ENCODE data around the gene CNMD. TPM values are rescaled to one million over a fixed set of nuclear protein-coding genes. Genes with fewer than 3 reads are reported as not detected.
A peak's percentile ranks its signal among the peaks of the same experiment; 100 is the strongest.

The CNMD gene
- total RNA-seq, 2 experiments from 2014 or later = not detected

DNA sequence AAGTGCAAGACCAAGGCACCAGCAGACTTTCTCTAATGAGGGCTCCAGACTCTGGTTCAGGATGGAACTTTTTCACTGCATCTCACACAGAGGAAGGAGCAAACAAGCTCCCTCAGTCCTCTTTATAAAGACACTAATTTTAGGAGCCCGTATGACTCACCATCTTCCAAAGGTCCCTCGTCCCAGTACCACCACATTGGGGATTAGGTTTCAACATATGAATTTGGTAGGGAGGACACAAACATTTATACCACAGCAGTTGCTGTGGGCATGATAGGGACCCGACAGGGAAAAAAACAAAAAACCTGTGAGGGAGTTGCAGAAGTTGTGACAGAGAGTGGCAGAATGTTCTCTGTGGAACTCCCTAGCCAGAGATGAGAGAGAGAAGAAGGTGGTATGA is 6.5 kb upstream of the CNMD start:
- Mint-ChIP-seq H3K4me1 (ENCODE audit: low read depth) (no peaks in the 10 kb centered on the region), H3K27me3 (peaks cover 30% of the 10 kb centered on the region), H3K36me3 (ENCODE audit: low read depth) (no peaks in the 10 kb centered on the region), H3K27ac (no peak overlapping the region), H3K9me3 (no peaks in the 10 kb centered on the region), H3K4me3 (no peak overlapping the region)
- ATAC-seq (no peak), DNase-seq (no peak)
- intact Hi-C loops (cut with micrococcal nuclease) = no loop called here
- TF ChIP-seq, protein P1, sequence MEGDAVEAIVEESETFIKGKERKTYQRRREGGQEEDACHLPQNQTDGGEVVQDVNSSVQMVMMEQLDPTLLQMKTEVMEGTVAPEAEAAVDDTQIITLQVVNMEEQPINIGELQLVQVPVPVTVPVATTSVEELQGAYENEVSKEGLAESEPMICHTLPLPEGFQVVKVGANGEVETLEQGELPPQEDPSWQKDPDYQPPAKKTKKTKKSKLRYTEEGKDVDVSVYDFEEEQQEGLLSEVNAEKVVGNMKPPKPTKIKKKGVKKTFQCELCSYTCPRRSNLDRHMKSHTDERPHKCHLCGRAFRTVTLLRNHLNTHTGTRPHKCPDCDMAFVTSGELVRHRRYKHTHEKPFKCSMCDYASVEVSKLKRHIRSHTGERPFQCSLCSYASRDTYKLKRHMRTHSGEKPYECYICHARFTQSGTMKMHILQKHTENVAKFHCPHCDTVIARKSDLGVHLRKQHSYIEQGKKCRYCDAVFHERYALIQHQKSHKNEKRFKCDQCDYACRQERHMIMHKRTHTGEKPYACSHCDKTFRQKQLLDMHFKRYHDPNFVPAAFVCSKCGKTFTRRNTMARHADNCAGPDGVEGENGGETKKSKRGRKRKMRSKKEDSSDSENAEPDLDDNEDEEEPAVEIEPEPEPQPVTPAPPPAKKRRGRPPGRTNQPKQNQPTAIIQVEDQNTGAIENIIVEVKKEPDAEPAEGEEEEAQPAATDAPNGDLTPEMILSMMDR (IDR thresholded peaks at IDR 0.05) = no peak
- ChIA-PET POLR2A (no interaction called here), CTCF (no interaction called here)

- no peaks in the 10 kb centered on the region for H3K9me3 Mint-ChIP-seq
- peaks cover 35% of the 10 kb centered on the region for H3K27me3 Mint-ChIP-seq
- no peaks in the 10 kb centered on the region for H3K4me1 Mint-ChIP-seq (ENCODE audit: low read depth)
- ATAC-seq (no peak), DNase-seq (no peak)
- TF ChIP-seq, protein P1 (IDR thresholded peaks at IDR 0.05) = no peak
- ChIA-PET POLR2A (no interaction called here), CTCF (no interaction called here)
- no peak overlapping the region for H3K27ac Mint-ChIP-seq
- H3K4me3 Mint-ChIP-seq = no peak overlapping the region
- intact Hi-C loops (cut with micrococcal nuclease) = no loop called here
- no peaks in the 10 kb centered on the region for H3K36me3 Mint-ChIP-seq (ENCODE audit: low read depth)
Measured at GRCh38 chr13:52744842-52745375, 5.3 kb upstream of the CNMD start.

DNA sequence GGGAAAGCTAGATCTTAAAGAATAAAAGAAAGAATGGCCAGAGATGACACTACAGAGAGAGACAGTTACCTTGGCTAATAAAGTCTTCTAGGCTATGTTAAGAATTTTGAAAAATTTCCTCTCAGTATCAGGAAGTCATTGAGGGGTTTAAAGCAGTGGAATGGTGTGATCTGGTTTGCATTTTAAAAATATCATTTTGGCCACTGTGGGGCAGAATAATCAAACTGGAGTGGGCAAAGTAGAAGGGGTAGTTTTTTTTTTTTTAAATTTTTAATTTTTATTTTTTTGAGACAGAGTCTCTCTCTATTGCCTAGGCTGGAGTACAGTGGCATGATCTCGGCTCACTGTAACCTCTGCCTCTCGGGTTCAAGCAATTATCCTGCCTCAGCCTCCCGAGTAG is 4.4 kb upstream of the CNMD start:
- no peak overlapping the region for H3K27ac Mint-ChIP-seq
- H3K36me3 Mint-ChIP-seq (ENCODE audit: low read depth) = no peaks in the 10 kb centered on the region
- ChIA-PET POLR2A (no interaction called here), CTCF (no interaction called here)
- H3K27me3 Mint-ChIP-seq = peaks cover 38% of the 10 kb centered on the region
- no peak for ATAC-seq
- no peaks in the 10 kb centered on the region for H3K9me3 Mint-ChIP-seq
- intact Hi-C loops (cut with micrococcal nuclease) = no loop called here
- TF ChIP-seq, protein P1 (IDR thresholded peaks at IDR 0.05) = no peak
- peaks cover 4% of the 10 kb centered on the region for H3K4me1 Mint-ChIP-seq (ENCODE audit: low read depth)
- no peak overlapping the region for H3K4me3 Mint-ChIP-seq
- DNase-seq = no peak

GRCh38 chr13:52743569-52743968 is 3.9 kb upstream of the CNMD start:
- peaks cover 39% of the 10 kb centered on the region for H3K27me3 Mint-ChIP-seq
- no peak overlapping the region for H3K27ac Mint-ChIP-seq
- no peak for ATAC-seq
- TF ChIP-seq, protein P1 (IDR thresholded peaks at IDR 0.05) = no peak
- ChIA-PET POLR2A (no interaction called here), CTCF (no interaction called here)
- intact Hi-C loops (cut with micrococcal nuclease) = no loop called here
- no peaks in the 10 kb centered on the region for H3K36me3 Mint-ChIP-seq (ENCODE audit: low read depth)
- no peak overlapping the region for H3K4me3 Mint-ChIP-seq
- peaks cover 5% of the 10 kb centered on the region for H3K4me1 Mint-ChIP-seq (ENCODE audit: low read depth)
- DNase-seq = no peak
- H3K9me3 Mint-ChIP-seq = no peaks in the 10 kb centered on the region

DNA sequence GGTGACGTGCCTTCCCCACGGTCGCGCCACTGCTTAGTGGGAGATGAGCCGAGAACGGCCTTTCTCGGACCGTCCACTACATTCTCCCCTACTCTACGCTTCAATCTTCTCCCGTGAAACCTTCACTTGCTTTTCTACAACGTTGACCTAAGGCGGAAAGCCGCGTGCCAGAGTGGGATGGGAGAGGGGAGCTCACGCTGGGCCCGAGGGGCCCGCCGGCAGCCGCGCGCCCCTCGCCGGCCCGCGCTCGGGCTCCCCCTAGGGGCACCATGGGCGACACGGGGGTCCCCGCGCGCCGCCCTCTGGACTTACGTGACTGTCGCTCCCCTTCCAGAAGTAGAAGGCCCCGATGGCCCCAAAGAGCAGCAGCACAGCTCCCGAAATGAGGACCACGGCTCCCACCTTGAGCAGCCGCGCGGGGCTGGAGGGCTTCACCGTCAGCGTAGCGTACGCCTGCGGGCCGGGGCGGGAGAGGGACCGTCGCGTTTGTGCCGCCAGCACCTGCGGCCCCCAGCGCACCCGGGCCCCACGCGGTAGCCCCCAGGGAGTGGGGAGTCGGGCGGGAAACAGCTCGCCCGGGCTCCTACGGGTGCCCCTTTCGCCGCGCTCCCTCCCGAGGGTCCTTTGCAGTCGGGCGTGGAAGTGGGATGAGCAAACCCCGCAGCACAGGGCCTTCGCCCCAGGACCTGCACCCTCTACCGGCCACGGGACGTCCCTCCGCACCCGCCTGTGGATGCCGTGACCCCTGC is 727 bp downstream of the CNMD start:
- ATAC-seq = peak; percentile 83
- Mint-ChIP-seq H3K4me3 (peak overlapping the region; percentile 48), H3K27ac (no peak overlapping the region), H3K36me3 (ENCODE audit: low read depth) (no peaks in the 10 kb centered on the region), H3K9me3 (no peaks in the 10 kb centered on the region), H3K4me1 (ENCODE audit: low read depth) (peaks cover 6% of the 10 kb centered on the region), H3K27me3 (peaks cover 38% of the 10 kb centered on the region)
- POLR2A ChIA-PET = no interaction called here
- intact Hi-C loops (cut with micrococcal nuclease) = no loop called here
- CTCF ChIA-PET = interaction anchor here (1.0 to 2.8 kb wide), 10 partner anchors 12 to 236 kb away, joined by 3 to 10 read pairs (median 5); partner anchors contain the start of gene SUGT1
- TF ChIP-seq, protein P1 (IDR thresholded peaks at IDR 0.05) = peak; percentile 74
- peak; percentile 42 for DNase-seq
